Umbilical cord (tissue), 2 donors: ENCODE data around the gene BHLHE41. TPM values are rescaled to one million over a fixed set of nuclear protein-coding genes. Genes with fewer than 3 reads are reported as not detected.

Source experiments
- DNase-seq: peaks from one replicate; pipeline ENCODE4 v3.0.0-alpha.2; 2015; ENCODE audit warnings: low spot score
- total RNA-seq: library from RNA; depleted of rRNA; stranded (reverse); fragments of >200 nt; gene quantifications from one replicate; pipeline ENCODE4 v1.2.3, GENCODE V29; 2014; ENCODE audit warnings: low replicate concordance; ENCODE audit not compliant: insufficient read depth

Gene BHLHE41
- total RNA-seq, 1 donor from 2014 or later, result 7.9 TPM

GRCh38 chr12:26134540-26134939 lies 9.7 kb upstream of the BHLHE41 start:
- no peak for DNase-seq

DNA sequence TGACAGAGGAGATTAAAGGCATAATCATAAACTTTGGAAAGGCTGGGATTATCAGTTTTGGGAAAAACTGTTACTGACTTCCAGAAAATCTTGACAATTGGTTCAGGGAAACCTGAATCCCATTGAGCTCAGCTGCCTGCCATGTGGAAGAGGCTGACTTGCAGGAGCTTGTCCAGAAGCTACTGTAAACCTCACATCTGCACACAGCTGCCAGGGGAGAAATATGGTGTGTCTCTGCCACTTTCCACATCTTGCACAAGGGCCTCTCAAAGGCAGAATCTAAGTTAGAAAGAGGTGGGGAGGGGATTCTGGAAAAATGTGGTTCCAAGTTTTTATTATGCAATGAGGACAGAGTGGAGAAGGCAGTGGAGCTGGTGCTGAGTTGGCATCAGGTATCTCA lies 8.7 kb upstream of the BHLHE41 start:
- peak; percentile 61 for DNase-seq

- DNase-seq, result no peak
Observed at GRCh38 chr12:26132866-26133265, 8.0 kb upstream of the BHLHE41 start.

GRCh38 chr12:26131936-26132335 lies 7.1 kb upstream of the BHLHE41 start:
- DNase-seq, result no peak

DNA sequence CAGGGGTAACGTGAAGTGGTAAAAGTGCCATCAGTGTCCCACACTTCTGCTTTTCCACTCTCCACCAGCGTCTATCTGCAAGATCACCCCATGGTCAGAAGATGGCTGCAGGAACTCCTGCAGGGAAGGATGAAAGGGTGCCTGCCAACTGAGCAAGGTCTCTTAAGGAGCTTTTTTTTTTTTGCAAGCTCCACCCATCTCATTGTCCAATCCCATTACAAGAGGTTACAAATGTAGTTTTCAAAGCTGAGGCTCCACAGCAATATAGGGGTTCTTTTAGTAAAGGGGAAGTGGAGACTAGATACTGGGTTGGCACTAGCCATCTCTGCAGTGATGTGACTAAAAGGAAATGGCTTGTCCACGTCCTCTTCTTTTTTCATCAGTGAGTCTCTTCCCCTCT lies 5.9 kb upstream of the BHLHE41 start:
- no peak for DNase-seq

DNA sequence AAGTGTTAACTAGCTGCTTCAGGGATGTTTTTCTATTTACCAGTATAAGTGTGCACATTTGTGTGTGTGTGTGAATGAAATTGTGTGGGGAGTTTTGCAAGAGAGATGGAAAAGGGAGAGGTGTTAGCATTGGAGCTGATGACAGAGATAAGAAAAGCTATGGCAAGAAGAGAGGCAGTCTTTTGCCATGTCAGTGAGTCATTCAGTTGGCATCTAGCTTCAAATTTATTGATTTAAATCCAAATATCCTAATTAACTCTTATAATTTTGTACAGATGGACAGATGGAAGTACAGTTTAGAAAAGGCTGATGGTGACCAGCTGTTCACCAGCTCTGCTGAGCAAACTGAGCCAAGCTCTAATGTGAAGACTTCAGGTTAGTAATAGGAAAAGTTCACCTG lies 3.3 kb upstream of the BHLHE41 start:
- no peak for DNase-seq

DNA sequence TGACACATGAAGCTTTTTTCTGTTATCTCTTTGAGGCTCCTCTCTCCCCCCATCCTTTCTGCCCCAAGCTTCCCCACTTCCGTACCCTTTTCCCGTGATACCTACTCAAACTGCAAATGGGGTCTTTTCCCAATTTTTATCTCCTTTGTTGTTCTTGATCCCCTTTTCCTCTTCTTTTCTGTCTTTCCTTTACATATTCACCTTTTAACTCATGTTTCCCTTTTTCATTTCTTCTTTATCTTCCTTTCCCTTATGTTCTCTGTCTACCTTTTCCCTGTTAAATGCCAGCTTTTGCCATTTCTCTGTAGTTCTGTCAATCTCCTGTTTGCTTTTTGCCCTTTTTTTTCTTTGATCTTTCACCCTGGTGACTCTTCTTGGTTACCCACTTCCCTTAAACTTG lies 2.6 kb upstream of the BHLHE41 start:
- no peak for DNase-seq

DNA sequence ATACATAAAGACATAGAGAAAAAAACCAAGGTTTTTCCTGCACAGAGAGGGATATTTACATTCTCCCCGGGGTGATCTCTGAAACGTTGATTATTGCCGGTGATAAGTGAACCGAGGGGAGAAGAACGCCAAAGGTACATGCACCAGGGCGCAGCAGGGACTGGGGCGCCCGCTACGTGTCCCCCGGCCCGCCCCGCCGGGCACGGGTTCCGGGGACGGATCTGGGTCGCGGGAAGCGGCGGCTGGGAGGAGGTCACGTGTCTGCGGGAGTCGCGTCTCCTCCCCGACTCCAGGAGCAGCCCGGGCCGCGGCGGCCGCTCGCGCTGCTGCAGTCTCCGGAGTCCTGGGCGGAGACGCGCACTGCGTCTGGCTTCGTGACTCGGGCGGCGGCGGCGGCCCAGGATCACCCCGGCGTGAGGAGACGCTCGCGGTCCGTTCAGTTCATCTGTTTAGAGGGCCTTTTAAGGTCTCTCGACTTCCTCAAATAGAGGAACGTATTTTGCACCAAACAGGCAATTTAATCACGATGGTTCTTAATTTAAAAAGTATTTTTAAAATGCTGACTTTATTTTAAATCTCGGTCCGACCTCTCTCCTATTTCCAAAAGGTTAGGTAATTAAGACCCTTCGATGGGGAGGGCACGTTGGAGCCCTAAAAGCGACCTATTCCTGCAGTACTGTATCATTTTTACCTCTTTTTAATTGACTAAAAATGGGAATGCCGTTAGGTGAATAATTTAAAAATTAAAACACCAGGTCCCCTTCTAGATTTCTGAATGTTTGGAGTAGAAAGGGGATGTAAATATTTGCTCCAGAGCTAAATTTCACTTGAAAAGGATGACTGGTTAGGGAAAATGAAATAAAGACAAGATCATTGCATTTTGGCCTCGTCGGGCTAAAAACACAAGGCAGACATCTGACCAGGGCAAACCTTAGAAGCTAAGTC lies 1.8 kb upstream of the BHLHE41 start:
- peak; percentile 94 for DNase-seq

- peak; percentile 81 for DNase-seq
Observed at GRCh38 chr12:26125400-26126339, 833 bp upstream of the BHLHE41 start.

DNA sequence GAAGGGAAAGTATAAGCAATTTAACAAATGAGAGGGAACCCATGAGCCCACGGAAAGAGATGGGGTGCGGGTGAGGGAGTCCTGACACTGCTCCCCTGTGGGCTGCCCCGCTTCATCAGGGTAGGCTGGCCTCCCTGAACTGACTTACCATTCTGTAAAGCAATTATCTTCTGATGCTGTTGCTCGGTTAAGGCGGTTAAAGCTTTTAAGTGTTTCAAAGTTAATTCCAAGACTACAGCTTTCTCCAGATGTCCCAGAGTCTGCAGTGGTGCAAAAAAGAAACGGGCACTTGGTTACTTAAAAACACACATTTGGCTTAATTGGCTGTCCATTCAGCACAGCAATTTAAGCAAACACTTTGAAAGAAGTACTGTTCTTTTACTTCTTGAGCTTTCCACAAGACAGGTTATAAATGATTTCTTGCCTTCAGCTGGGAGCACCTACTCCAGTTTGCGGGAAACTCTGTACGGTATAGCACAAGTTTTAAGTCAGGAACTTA lies 1.3 kb downstream of the BHLHE41 start:
- no peak for DNase-seq

GRCh38 chr12:26122681-26123481 lies 2.0 kb downstream of the BHLHE41 start:
- DNase-seq, result peak; percentile 81

DNA sequence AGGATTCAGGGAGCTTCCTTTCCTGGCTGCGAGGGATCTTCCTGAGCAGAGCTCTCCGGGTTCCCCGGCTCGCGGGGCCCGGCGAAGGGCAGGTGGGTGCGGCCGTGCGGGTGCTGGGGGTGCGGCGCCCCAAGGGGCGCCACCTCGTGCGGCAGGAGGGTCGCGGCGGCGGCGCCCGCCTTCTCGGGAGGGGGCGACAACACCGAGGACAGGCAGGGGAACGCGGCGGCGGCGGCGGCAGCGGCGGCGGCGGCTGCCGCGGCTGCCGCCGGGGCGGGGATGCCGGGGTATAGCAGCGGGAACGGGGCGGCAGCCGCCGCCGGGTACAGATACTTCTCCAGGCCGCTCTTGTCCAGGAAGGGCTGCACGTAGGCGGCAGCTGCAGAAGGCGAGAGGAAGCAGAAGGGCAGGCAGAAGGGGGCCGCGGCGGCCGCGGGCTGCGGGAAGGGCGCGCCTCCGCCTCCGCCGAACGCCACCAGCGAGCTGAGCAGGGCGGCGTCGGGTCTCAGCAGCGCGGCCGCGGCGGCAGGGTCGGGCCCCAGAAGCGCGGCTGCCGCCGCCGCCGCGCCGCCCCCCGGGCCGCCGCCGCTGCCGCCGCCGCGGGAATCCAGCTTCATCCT lies 2.7 kb downstream of the BHLHE41 start:
- DNase-seq, result peak; percentile 23

DNA sequence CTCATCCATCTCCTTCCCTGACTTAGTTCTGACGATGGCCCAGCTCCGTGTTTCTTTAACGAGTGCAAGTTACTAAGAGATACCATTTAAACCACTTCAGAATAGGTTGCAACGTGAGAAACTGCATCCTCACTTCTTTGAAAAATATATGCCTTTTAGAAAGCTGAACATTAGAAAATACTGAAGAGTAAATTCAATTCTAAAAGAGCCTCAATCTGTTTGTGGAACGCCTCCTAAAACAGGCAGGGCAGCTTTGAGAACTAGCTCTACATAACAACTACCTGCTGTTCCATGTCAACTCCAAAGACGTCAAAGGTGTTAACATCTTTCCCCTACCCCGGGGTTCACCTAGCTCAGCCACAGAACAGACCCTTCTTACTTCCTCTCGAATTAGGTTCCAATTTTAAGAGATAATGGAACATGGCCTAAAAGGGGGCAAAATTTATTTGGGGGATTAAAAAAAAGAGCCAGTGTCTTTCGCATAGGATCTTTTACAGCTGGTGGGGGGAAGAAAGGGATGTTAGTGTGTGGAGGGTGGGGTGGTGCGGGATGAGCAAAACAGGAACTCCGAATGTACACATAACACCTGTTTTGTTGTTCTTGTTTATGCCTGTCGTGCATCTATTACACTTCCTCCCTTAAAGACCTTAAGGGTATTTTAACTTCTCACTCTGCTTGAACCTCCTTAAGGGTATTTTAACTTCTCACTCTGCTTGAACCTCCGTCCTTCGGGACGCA lies 3.3 kb downstream of the BHLHE41 start:
- peak; percentile 17 for DNase-seq

GRCh38 chr12:26120561-26121274 lies 4.1 kb downstream of the BHLHE41 start:
- DNase-seq, result no peak

DNA sequence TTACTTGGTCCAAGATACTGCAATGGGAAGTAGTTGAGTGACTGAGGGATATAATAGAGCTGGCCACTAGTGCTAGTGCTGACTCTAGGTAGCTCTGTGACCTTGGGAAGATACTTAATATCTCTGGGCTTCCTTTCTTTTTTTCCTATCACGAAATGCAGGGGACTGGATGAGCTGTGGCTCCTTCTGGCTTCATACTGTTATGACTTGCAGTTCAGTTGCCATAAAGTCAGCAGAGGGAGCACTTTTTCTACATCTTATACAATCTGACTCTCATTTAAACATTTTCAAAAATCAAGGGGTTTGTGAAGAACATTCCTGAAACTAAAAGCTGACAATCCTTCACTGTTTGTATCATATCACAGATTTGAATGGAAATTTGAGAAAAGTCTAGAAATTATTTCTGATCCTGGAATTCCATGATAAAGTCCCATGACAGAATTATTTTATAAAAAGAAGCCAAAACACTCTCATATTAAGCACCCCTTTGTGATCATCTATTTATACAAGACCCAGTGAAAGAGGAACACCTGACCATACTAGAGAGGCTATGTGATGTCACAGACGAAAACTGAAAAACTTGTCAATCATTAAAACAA lies 5.3 kb downstream of the BHLHE41 start:
- DNase-seq, result peak; percentile 83

DNA sequence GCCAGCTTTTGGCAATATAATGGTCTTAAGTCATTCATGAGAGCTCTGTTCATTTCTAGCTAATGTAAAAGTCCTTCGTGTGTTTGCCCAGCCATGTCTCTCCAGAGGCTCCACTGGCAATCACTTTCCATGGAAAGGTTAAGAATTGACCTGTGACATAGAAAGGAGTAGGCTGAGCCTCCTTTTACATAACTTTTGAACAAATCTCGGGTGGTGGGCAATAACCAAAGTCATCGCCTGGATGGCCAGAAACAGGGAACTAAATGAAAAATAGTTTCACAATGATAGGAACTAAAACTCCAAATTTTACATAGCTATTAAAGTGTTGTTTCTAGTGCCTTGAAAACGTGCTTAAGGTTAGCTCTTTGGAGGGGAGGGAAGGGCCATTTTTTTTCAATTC lies 6.5 kb downstream of the BHLHE41 start:
- DNase-seq, result no peak

- peak; percentile 15 for DNase-seq
Observed at GRCh38 chr12:26116829-26117715, 7.8 kb downstream of the BHLHE41 start.
